RPMI8226 (cell line): Measurements from ENCODE around the gene UBASH3B.
A peak's percentile ranks its signal among the peaks of the same experiment; 100 is the strongest.
"Not testable (repeated sequence)": the region's sequence is repeated elsewhere in the genome, so short reads cannot be mapped to it uniquely, and the experiment has no call there.

Experiments
- DNase-seq: peaks from one replicate; pipeline ENCODE4 v3.0.0-alpha.2; 2015

Gene UBASH3B

DNA sequence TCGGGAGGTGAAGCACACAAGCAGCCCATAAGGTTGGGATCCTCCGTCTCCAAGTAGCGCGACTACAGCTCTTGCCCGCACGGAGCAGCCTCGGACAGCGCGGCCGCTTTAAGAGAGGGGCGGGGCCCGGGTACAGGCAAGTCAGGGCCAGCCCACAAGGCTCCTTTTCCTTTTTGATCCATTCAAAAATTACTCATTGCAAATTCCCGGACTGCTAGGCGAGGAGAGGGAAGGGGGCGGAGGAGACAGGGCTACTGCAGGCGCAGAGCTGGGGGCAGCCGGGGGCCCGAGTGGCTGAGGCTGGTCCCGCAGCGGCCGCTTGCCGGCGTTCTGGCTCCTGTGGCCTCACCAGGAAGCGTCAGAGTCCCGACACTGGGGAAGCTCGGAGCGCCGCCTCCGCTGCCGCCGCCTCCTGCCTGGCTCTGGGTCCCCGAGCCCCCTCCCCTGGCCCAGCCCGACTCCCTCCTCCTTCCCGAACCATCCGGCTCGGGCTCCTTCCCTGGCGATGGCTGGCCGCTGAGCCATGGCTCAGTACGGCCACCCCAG, at the start of gene UBASH3B:
Gene UBASH3B (plus strand): TSS at position 196 of the 546 bp plus-strand sequence. CDS start 328 bp downstream, at position 524.
- DNase-seq = peak; percentile 71

GRCh38 chr11:122607162-122607561, 48.4 kb upstream of the UBASH3B start:
- peak; percentile 21 for DNase-seq

DNA sequence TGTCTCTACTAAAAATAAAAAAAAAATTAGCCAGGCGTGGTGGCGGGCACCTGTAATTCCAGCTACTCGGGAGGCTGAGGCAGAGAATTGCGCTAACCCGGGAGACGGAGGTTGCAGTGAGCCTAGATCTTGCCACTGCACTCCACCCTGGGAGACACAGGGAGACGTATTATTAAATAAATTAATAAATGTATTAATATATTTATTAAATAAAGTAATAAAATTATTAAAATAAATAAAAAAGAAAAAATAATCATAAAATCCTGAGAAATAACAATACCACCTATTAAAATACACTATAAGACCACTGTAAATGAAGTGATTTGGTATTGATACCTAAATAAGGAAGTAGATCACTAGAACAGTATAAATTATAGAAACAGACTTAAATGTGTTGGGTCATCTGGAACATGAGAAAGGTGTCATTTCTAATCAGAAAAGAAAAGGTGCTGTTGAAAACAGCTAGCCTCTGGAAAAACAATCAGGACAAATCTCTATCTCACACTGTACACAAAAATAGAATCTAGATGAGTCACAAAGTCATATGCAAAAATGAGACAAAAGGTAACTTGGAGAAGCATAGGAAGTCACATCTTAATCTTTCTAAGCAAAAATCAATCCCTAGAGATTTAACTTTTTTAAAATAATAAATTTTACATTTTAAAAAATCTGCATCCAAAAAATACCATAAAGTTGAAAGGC, 43.2 kb upstream of the UBASH3B start:
- no peak for DNase-seq

DNA sequence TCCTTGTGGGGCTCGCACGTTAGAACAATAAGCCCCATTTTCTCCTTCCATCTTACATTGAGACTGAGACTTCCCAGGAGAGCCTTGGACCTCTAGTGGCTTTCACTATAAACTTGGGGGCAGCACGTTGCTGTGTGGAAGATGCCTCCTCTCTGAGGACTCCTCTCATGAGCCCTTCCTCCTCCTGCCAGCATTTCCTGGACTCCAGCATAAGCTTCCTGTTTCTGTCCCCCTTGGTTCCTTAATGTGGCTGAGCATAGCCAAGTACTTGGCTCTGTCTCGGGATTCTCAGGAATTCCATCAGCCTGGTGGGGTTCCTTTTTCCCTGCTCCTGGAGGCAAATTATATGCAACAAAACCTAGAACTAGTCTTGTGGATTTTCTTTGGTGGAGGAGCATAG, 38.8 kb upstream of the UBASH3B start:
- no peak for DNase-seq

GRCh38 chr11:122617297-122617696, 38.2 kb upstream of the UBASH3B start:
- DNase-seq = no peak

GRCh38 chr11:122617926-122618325, 37.6 kb upstream of the UBASH3B start:
- no peak for DNase-seq

GRCh38 chr11:122618927-122619326, 36.6 kb upstream of the UBASH3B start:
- DNase-seq = no peak

DNA sequence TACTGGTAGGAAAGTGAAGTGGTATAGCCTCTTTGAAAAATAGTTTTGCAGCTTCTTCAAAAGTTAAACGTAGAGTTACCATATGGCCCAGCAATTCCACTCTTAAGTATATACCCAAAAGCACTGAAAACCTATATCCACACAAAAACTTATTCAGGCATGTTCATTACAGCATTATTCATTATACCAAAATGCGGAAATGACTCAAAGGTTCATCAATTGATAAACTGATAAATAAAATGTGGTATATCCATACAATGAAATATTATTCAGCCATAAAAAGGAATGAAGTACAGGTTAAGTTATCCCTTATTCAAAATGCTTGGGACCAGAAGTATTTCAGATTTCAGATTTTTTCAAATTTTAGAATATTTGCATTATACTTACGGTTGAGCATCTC, 35.8 kb upstream of the UBASH3B start:
- no peak for DNase-seq

- DNase-seq = not testable (repeated sequence)
These were observed 30.0 kb upstream of the UBASH3B start for GRCh38 chr11:122625501-122625900.

DNA sequence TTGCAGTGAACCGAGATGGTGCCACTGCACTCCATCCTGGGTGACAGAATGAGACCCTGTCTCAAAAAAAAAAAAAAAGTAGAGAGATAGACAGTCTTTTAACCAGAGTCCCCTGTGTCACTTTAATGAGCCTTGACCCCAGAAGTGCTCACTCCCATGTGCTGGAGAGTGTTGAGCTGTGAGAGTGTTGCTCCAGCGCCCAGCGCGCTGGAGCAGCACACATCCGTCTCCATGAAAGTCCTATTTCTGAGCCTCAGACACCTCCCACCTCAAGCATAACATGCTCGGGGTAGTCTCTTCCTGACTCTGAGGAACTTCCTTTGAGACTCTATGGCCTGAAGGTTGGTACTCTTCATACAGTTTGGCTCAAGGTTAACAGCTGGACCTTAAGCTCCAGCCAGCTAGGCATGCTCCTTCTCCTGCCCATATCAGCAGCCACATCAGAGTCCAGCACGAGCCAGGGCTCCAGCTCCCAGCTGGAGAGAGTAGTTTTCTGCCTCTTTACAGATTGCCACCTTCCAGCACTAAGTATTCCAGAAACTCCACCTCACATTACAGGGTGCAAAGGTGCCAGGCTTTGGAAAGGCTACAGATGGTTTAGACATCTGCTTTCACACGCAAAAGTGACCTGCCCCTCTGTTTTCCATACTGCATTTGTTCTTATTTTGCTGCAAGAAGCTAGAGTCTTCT, 29.4 kb upstream of the UBASH3B start:
- no peak for DNase-seq

GRCh38 chr11:122627745-122628144, 27.8 kb upstream of the UBASH3B start:
- DNase-seq = no peak

GRCh38 chr11:122628810-122629555, 26.5 kb upstream of the UBASH3B start:
- peak; percentile 66 for DNase-seq

DNA sequence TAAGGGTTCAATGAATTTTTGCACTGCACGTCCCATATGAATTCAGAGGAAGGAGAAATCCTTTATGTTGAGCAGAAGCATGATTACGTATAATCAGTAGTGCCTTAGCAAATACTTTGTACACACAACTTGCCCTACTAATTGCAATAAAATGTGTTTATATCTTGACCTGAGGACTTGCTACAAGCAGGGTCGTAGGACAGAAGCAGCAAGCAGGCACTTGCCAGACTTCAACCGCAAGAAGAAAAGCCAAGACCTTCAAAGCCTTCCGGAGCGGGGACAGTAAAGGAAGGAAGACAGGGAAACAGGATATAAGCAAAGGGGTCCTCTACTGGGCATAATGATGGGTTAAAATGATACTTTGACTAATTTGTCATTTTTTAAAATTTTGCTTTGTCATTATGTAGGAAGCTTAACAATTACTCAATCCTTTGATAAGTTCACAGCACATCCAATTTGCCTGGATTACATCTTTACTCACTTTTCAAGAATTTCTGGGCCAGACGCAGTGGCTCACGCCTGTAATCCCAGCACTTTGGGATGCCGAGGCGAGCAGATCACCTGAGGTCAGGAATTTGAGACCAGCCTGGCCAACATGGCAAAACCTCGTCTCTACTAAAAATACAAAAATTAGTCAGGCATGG, 23.2 kb upstream of the UBASH3B start:
- no peak for DNase-seq

DNA sequence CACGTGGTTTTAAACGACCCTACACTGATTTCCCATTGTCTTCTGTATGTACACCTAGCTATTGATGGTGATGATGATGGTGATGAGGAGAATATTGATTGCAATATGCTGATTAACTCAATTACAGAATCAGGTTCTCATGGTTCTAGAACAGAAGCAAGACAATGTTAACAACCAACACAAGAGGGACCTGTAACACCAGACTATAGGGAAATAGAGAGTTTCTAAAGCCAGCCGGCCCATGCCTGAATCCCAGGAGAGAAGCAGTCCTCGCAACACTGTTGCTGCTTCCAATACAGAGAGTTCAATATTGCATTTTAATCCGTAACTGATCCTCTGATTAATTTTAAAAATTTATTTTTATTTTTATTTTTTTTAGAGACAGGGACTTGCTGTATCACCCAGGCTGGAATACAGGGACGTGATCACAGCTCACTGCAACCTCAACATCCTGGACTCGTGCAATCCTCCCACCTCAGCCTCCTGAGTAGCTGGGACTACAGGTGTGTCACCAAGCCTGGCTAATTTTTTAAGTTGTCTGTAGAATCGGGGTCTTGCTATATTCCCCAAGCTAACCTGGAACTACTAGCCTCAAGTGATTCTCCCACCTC, 22.2 kb upstream of the UBASH3B start:
- peak; percentile 26 for DNase-seq

DNA sequence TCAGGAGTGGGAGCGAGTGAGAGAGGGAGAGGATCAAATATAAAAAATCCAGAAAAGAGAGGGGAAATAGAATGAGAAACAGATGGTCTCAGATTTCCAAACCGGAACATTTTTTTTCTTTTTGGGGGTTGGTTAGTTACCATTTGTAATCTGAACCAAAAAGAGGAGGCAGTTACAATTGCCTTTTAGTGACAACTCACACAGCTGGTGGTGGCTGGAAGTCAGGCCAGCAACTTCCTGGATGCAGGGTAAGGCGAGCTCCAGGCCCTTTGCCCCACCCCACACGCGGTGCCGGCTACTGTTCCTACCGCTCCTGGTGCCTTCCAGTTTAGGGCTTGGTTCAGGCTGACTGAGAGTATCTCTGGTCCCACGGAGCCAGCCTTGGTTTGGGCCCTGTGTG, 21.0 kb upstream of the UBASH3B start:
- DNase-seq = no peak

DNA sequence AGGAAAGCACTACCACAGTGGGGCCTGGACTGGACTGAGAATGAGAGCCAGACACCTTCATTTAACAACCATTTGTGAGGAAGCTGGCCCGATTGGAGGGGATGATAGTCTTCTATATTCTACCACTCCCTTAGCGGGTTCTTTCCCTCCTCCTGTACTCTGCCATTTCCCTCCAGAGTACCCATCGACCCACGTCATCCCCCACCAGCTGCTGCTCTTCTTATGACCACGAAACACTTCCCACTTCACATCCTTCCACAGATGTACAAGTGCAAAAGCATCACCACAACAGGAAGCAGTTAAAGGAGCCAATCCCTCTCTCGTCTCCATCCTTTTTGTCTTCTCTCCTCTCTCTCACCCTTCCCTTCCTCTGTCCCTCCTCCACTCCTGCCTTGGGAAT, 18.0 kb upstream of the UBASH3B start:
- DNase-seq = no peak

GRCh38 chr11:122642472-122642922, 13.0 kb upstream of the UBASH3B start:
- DNase-seq = no peak

GRCh38 chr11:122642971-122643370, 12.6 kb upstream of the UBASH3B start:
- no peak for DNase-seq

DNA sequence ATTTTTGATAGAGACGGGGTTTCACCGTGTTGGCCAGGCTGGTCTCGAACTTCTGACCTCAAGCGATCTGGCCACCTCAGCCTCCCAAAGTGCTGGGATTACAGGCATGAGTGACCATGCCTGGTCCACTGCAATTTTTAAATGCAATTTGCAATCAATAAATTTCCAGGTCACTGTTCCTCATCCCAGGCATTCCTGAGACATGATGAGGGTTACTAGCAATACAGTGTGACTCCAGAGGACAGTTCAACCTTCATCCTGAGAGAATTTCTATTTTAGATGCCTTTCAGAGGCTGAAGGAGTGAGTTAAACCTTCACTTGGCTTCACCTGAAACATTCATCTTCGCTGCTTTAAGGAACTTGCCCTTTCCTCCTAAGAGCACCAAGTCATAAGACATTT, 9.7 kb upstream of the UBASH3B start:
- no peak for DNase-seq

- DNase-seq = no peak
These were observed 8.8 kb upstream of the UBASH3B start for GRCh38 chr11:122646549-122647340.

DNA sequence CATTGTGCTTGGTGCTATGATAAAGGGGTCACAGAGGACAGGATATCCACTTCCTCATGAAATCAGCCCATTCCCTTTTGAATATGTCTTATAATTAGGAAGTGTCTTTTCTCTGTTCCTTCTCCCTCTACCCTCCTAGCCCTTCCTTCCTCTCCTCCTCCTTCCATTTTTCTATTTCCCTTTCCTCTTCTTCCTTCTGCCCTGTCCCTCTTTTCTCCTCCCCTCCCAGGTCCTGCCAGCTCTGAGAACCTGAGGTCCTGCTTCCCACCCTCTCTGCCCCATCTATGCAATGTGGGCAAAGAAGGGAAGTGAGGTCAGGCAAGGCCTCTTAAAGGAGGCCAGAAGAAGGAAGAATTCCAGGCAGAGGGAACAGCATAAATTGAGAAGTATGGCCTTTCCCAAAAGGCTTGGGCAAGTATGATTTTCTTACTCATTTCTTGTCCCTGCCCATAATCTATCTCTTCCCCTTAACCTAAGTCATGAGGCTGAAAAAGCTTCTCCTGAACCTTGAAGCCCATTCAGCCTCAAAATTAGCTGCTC, 7.7 kb upstream of the UBASH3B start:
- no peak for DNase-seq
